Lower leg skin (tissue), 4 donors: ENCODE results near the gene ATR. TPM values are rescaled to one million over a fixed set of nuclear protein-coding genes. Genes with fewer than 3 reads are reported as not detected.

Experiments
- DNase-seq, 2 donors: peaks; one replicate each; pipeline ENCODE4 v3.0.0-alpha.2; 2019; ENCODE audit warnings: low spot score in 2 of 2
- H3K4me3 ChIP-seq: fragments of 200-600 bp; sonication (generic); 2 replicates; pipeline ENCODE4 v1.5.1; 2017; ENCODE audit warnings: mild to moderate bottlenecking, low read depth; ENCODE audit not compliant: poor library complexity, severe bottlenecking
- POLR2A ChIP-seq, 2 donors: fragments of 450-650 bp; IDR thresholded peaks; one replicate each; pipeline ENCODE4 v1.6.1; 2016 to 2017; ENCODE audit warnings: antibody characterized with exemption in 2 of 2, mild to moderate bottlenecking in 1 of 2, moderate library complexity in 1 of 2
- WGBS, 2 donors: methylation state at CpG; one replicate each; pipeline ENCODE4 v1.1.5; 2018; 5-methylcytosine and 5-hydroxymethylcytosine counted together
- intact Hi-C: fragments of 100-400 bp; cut with DNase I; formaldehyde crosslinking; loops from one replicate; pipeline ENCODE4 v1.15.0; 2023; ENCODE audit warnings: low total_unique reads
- total RNA-seq, 4 donors: library from RNA; depleted of rRNA; stranded (reverse); fragments of >200 nt; gene quantifications; one replicate each; pipeline ENCODE4 v1.1.0, GENCODE V29; 2016
- TF ChIP-seq, protein P1 (sequence below), 3 donors: fragments of 450-650 bp; IDR thresholded peaks; one replicate each; pipeline ENCODE4 v1.5.1; 2016; ENCODE audit warnings: antibody characterized with exemption in 3 of 3, mild to moderate bottlenecking in 3 of 3, moderate library complexity in 2 of 3

The ATR gene
- 10 to 100 TPM; 12.9 to 24.4 (median 18.6) TPM for total RNA-seq

- TF ChIP-seq, protein P1, sequence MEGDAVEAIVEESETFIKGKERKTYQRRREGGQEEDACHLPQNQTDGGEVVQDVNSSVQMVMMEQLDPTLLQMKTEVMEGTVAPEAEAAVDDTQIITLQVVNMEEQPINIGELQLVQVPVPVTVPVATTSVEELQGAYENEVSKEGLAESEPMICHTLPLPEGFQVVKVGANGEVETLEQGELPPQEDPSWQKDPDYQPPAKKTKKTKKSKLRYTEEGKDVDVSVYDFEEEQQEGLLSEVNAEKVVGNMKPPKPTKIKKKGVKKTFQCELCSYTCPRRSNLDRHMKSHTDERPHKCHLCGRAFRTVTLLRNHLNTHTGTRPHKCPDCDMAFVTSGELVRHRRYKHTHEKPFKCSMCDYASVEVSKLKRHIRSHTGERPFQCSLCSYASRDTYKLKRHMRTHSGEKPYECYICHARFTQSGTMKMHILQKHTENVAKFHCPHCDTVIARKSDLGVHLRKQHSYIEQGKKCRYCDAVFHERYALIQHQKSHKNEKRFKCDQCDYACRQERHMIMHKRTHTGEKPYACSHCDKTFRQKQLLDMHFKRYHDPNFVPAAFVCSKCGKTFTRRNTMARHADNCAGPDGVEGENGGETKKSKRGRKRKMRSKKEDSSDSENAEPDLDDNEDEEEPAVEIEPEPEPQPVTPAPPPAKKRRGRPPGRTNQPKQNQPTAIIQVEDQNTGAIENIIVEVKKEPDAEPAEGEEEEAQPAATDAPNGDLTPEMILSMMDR (IDR thresholded peaks at IDR 0.05), result no peak
- no peak for TF ChIP-seq POLR2A (IDR thresholded peaks at IDR 0.05)
- peak within 1 kb of the TSS; percentile 98 for H3K4me3 ChIP-seq
- whole genome bisulfite sequencing, 2 donors, result 0% methylated on average over 43 to 60 of the region's 65 CpGs
- peak; percentile 95 to 99 for DNase-seq
- intact Hi-C loops, result no loop called here
These were observed at the start of gene ATR for GRCh38 chr3:142578329-142579223. Gene ATR, minus strand, starts transcription at chr3:142578733. Its CDS starts 29 bp downstream, at chr3:142578704.

DNA sequence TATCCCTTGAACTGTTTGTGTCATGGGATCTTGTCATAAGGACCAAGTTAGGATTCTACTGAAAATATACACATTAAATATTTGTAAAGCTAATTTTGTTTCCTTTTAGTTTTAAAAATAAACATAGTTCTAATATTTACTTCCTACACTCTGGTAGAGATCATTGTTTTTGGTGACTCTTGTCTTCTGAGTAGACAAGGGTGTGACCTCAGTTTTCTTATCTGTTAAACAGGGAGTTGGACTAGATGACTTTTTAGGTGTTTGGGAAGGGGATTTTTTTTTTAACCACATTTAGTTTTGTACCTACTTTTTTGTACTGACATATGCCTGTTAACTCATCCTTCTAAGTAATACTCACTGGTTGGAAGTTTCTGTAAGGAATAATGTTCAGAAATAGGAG lies 48.4 kb upstream of the ATR start:
- intact Hi-C loops, result no loop called here
- no peak for DNase-seq
- TF ChIP-seq, protein P1 (IDR thresholded peaks at IDR 0.05), result no peak
- TF ChIP-seq POLR2A (IDR thresholded peaks at IDR 0.05), result no peak
- H3K4me3 ChIP-seq, result no peak overlapping the region

DNA sequence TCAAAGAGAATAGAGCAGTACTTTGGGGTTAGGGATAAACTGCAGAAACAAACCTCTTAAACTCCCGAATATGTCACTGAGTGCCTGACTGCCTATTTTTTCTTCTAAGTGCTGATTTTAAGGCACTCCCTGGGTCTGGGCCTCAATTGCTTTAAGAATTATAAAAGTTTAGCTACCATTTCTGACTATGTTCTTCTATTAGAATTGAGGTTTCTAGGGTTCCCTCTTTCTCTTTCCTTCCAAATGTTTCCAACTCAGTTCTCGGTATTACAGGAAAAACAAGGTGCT lies 46.6 kb upstream of the ATR start:
- no peak for TF ChIP-seq POLR2A (IDR thresholded peaks at IDR 0.05)
- TF ChIP-seq, protein P1 (IDR thresholded peaks at IDR 0.05), result no peak
- no peak overlapping the region for H3K4me3 ChIP-seq
- WGBS, 2 donors, result 86 to 87% methylated on average over 2 of the region's 2 CpGs
- intact Hi-C loops, result no loop called here
- DNase-seq, result no peak

GRCh38 chr3:142624341-142625152 lies 46.0 kb upstream of the ATR start:
- no peak overlapping the region for H3K4me3 ChIP-seq
- WGBS, 2 donors, result 84 to 91% methylated on average over 2 of the region's 2 CpGs
- intact Hi-C loops, result no loop called here
- TF ChIP-seq, protein P1 (IDR thresholded peaks at IDR 0.05), result no peak
- TF ChIP-seq POLR2A (IDR thresholded peaks at IDR 0.05), result no peak
- no peak for DNase-seq

DNA sequence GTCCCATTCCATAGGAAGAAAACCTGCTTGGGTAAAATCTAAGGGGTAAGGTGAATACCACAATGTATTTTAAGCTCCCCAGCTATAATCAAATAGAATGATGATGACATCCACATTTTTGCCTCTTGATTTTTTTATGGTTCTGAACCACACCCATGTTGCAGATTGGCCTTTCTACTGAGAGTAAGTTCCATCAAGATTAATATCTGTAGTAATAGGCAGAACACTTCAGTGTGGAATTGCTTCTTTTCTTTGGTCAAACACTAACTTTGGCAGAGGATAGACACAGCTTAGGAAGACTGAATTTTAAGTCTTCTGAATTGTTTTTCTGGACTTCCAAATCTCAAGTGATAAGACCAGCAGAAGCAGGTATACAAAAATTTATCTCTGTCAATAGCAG lies 44.7 kb upstream of the ATR start:
- intact Hi-C loops, result no loop called here
- TF ChIP-seq, protein P1 (IDR thresholded peaks at IDR 0.05), result no peak
- TF ChIP-seq POLR2A (IDR thresholded peaks at IDR 0.05), result no peak
- H3K4me3 ChIP-seq, result no peak overlapping the region
- DNase-seq, result no peak
